ENCODE measurements around the gene PIGQ. TPM values are rescaled to one million over a fixed set of nuclear protein-coding genes. Genes with fewer than 3 reads are reported as not detected.

Gene PIGQ
- total RNA-seq, 1 experiment from 2014 or later, result 53.0 TPM

GRCh38 chr16:533391-534123, 36.2 kb upstream of the PIGQ start:
- no peak for DNase-seq (ENCODE audit: low read depth)

- no peak for DNase-seq (ENCODE audit: low read depth)
These were observed 35.6 kb upstream of the PIGQ start for GRCh38 chr16:534135-534534.

GRCh38 chr16:534856-535445, 34.8 kb upstream of the PIGQ start:
- no peak for DNase-seq (ENCODE audit: low read depth)

- peak; percentile 90 for DNase-seq (ENCODE audit: low read depth)
These were observed 34.0 kb upstream of the PIGQ start for GRCh38 chr16:535446-536405.

- no peak for DNase-seq (ENCODE audit: low read depth)
These were observed 33.0 kb upstream of the PIGQ start for GRCh38 chr16:536746-537145.

GRCh38 chr16:537415-538335, 32.1 kb upstream of the PIGQ start:
- DNase-seq (ENCODE audit: low read depth), result no peak

GRCh38 chr16:539901-540530, 29.8 kb upstream of the PIGQ start:
- peak; percentile 34 for DNase-seq (ENCODE audit: low read depth)

GRCh38 chr16:540645-541340, 29.0 kb upstream of the PIGQ start:
- DNase-seq (ENCODE audit: low read depth), result no peak

- DNase-seq (ENCODE audit: low read depth), result no peak
These were observed 26.2 kb upstream of the PIGQ start for GRCh38 chr16:543301-544164.

GRCh38 chr16:544517-544916, 25.3 kb upstream of the PIGQ start:
- no peak for DNase-seq (ENCODE audit: low read depth)

GRCh38 chr16:546909-547770, 22.6 kb upstream of the PIGQ start:
- no peak for DNase-seq (ENCODE audit: low read depth)

- DNase-seq (ENCODE audit: low read depth), result no peak
These were observed 21.2 kb upstream of the PIGQ start for GRCh38 chr16:548586-548985.

GRCh38 chr16:549544-550263, 20.1 kb upstream of the PIGQ start:
- DNase-seq (ENCODE audit: low read depth), result no peak

GRCh38 chr16:551210-551609, 18.6 kb upstream of the PIGQ start:
- DNase-seq (ENCODE audit: low read depth), result no peak

GRCh38 chr16:552171-552570, 17.6 kb upstream of the PIGQ start:
- no peak for DNase-seq (ENCODE audit: low read depth)

GRCh38 chr16:553601-554296, 16.0 kb upstream of the PIGQ start:
- no peak for DNase-seq (ENCODE audit: low read depth)

- no peak for DNase-seq (ENCODE audit: low read depth)
These were observed 15.5 kb upstream of the PIGQ start for GRCh38 chr16:554297-554621.
